HG03439 (cell line): ENCODE data around the gene UBQLN1.
A peak's percentile ranks its signal among the peaks of the same experiment; 100 is the strongest.
"Not testable (repeated sequence)": the region's sequence is repeated elsewhere in the genome, so short reads cannot be mapped to it uniquely, and the experiment has no call there.

Source experiments
- ATAC-seq: cut with Tn5 transposase; IDR thresholded peaks from one replicate; pipeline ENCODE4 v1.9.1; 2021; ENCODE audit warnings: mild to moderate bottlenecking, moderate library complexity; ENCODE audit not compliant: unreplicated experiment

UBQLN1 gene

GRCh38 chr9:83707768-83708514 is at the start of gene UBQLN1:
UBQLN1 (minus strand) TSS chr9:83707958; CDS start chr9:83707679, 279 bp downstream.
- ATAC-seq = peak; percentile 73

GRCh38 chr9:83754383-83754977 is 46.7 kb upstream of the UBQLN1 start:
- ATAC-seq = no peak

GRCh38 chr9:83749706-83750105 is 41.9 kb upstream of the UBQLN1 start:
- no peak for ATAC-seq

GRCh38 chr9:83744206-83744605 is 36.4 kb upstream of the UBQLN1 start:
- no peak for ATAC-seq

GRCh38 chr9:83733739-83734138 is 26.0 kb upstream of the UBQLN1 start:
- ATAC-seq = no peak

- ATAC-seq = not testable (repeated sequence)
These were observed 21.0 kb upstream of the UBQLN1 start for GRCh38 chr9:83728591-83729368.

- ATAC-seq = no peak
These were observed 16.7 kb upstream of the UBQLN1 start for GRCh38 chr9:83724436-83724835.

GRCh38 chr9:83722726-83723495 is 15.2 kb upstream of the UBQLN1 start:
- ATAC-seq = no peak

- ATAC-seq = no peak
These were observed 13.8 kb upstream of the UBQLN1 start for GRCh38 chr9:83721509-83721908.

- ATAC-seq = no peak
These were observed 8.0 kb upstream of the UBQLN1 start for GRCh38 chr9:83715794-83716193.

GRCh38 chr9:83715221-83715620 is 7.5 kb upstream of the UBQLN1 start:
- ATAC-seq = no peak

GRCh38 chr9:83714329-83714728 is 6.6 kb upstream of the UBQLN1 start:
- no peak for ATAC-seq

- peak; percentile 55 for ATAC-seq
These were observed 879 bp upstream of the UBQLN1 start for GRCh38 chr9:83708515-83709158.

- peak; percentile 44 for ATAC-seq
These were observed 315 bp downstream of the UBQLN1 start for GRCh38 chr9:83707518-83707767.

- peak; percentile 14 for ATAC-seq
These were observed 861 bp downstream of the UBQLN1 start for GRCh38 chr9:83706676-83707517.

- not testable (repeated sequence) for ATAC-seq
These were observed 2.5 kb downstream of the UBQLN1 start for GRCh38 chr9:83705219-83705651.

GRCh38 chr9:83701769-83702168 is 6.0 kb downstream of the UBQLN1 start:
- no peak for ATAC-seq

GRCh38 chr9:83701286-83701685 is 6.5 kb downstream of the UBQLN1 start:
- no peak for ATAC-seq

- ATAC-seq = peak; percentile 44
These were observed 8.1 kb downstream of the UBQLN1 start for GRCh38 chr9:83699615-83700014.
